CD4-positive, alpha-beta memory T cell (primary cell): Measurements from ENCODE around the gene TRIM7. TPM values are rescaled to one million over a fixed set of nuclear protein-coding genes. Genes with fewer than 3 reads are reported as not detected.

Source experiments
- CTCF ChIA-PET: fragments of 350-600 bp; sonication (Branson Sonifier 250); formaldehyde crosslinking; loops from one replicate; lab custom pipeline; 2021; ENCODE audit warnings: inconsistent platforms; ENCODE audit not compliant: partially characterized antibody; lab: Charles Lee
- POLR2A ChIA-PET: fragments of 350-600 bp; sonication (Branson Sonifier 250); formaldehyde crosslinking; loops from one replicate; lab custom pipeline; 2021; ENCODE audit not compliant: partially characterized antibody; lab: Charles Lee
- DNase-seq, 5 donors: peaks; one replicate each; pipeline versions ENCODE4 v3.0.0 to v3.0.0-alpha.2; 2020 to 2022; ENCODE audit warnings: mixed read lengths in 1 of 5
- H3K27ac ChIP-seq: one replicate; pipeline ENCODE4 v1.7.0; 2013; ENCODE audit warnings: low read depth, low read length
- H3K27me3 ChIP-seq: 2 replicates; pipeline ENCODE4 v1.7.0; 2013; ENCODE audit warnings: mild to moderate bottlenecking, low read length, moderate library complexity; ENCODE audit not compliant: insufficient read depth
- H3K36me3 ChIP-seq: 2 replicates; pipeline ENCODE4 v1.7.0; 2013; ENCODE audit warnings: mild to moderate bottlenecking, low read length, moderate library complexity; ENCODE audit not compliant: insufficient read depth
- H3K4me1 ChIP-seq: 2 replicates; pipeline ENCODE4 v1.7.0; 2013; ENCODE audit warnings: mild to moderate bottlenecking, low read length, moderate library complexity; ENCODE audit not compliant: insufficient read depth
- H3K4me3 ChIP-seq, 2 donors: one replicate each; pipeline ENCODE4 v1.7.0; 2013; ENCODE audit warnings: low read length in 2 of 2, mild to moderate bottlenecking in 1 of 2
- H3K9me3 ChIP-seq, 2 donors: one replicate each; pipeline ENCODE4 v1.7.0; 2013; ENCODE audit warnings: low read length in 2 of 2, control low read depth in 1 of 2; ENCODE audit not compliant: control insufficient read depth in 1 of 2
- H3K27ac Mint-ChIP-seq, 7 donors: one replicate each; pipeline ENCODE4 v1.8.0; 2020 to 2021; ENCODE audit warnings: mixed read lengths in 7 of 7, mild to moderate bottlenecking in 6 of 7, inconsistent platforms in 3 of 7, moderate library complexity in 3 of 7
- H3K27me3 Mint-ChIP-seq, 2 donors: one replicate each; pipeline ENCODE4 v1.8.0; 2020 to 2021; ENCODE audit warnings: mixed read lengths in 2 of 2
- H3K36me3 Mint-ChIP-seq, 2 donors: one replicate each; pipeline ENCODE4 v1.8.0; 2020 to 2021; ENCODE audit warnings: mixed read lengths in 2 of 2, inconsistent platforms in 1 of 2, mild to moderate bottlenecking in 1 of 2
- H3K4me1 Mint-ChIP-seq, 4 donors: one replicate each; pipeline ENCODE4 v1.8.0; 2020 to 2021; ENCODE audit warnings: mixed read lengths in 4 of 4, mild to moderate bottlenecking in 1 of 4
- H3K4me3 Mint-ChIP-seq, 8 donors: one replicate each; pipeline ENCODE4 v1.8.0; 2020 to 2021; ENCODE audit warnings: mixed read lengths in 8 of 8, mild to moderate bottlenecking in 7 of 8, moderate library complexity in 6 of 8, inconsistent platforms in 3 of 8
- H3K9me3 Mint-ChIP-seq, 8 donors: one replicate each; pipeline ENCODE4 v1.8.0; 2020 to 2021; ENCODE audit warnings: mixed read lengths in 8 of 8, mild to moderate bottlenecking in 5 of 8, inconsistent platforms in 3 of 8, moderate library complexity in 1 of 8
- intact Hi-C: fragments of 100-400 bp; cut with micrococcal nuclease; formaldehyde crosslinking; loops from one replicate; pipeline ENCODE4 v1.15.1; 2023
- polyA plus RNA-seq, 2 donors: library from polyadenylated mRNA; unstranded; fragments of 300-500 nt; fragmentation: Illumina TruSeq; gene quantifications; one replicate each; pipeline ENCODE4 v1.2.3, GENCODE V29; 2021
- total RNA-seq, 2 experiments: library from RNA; stranded (reverse); gene quantifications; one replicate each; pipeline ENCODE4 v1.2.3, GENCODE V29; 2021

The TRIM7 gene
- total and polyA plus RNA-seq, 4 experiments from 2014 or later: 0.63 to 4.2 (median 2.0) TPM

DNA sequence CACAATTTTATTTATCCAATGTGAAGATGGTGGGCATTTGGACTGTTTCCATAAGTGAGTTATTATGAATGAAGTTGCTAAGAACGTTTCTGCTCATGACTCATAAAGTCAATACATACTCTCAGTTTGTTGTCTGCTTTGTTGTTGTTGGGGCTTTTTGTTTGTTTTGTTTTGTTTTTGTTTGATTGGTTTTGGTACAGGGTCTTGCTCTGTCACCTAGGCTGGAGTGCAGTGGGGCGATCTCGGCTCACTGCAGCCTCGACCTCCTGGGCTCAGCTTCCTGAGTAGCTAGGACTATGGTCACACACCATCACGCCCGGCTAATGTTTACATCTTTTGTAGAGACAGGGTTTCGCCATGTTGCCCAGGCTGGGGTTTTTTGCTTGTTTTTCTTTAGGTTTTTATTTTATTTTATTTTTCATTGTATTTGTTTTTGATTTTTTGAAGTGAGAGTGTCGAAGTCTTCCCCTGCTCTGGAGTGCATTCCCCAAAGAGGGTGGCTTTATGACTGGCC lies 18.0 kb downstream of the TRIM7 start:
- Mint-ChIP-seq H3K27ac (peak overlapping the region; percentile 20 to 100 (median 71)), H3K36me3 (peaks cover 0 to 39% of the 10 kb centered on the region in 2 donors), H3K4me3 (peak overlapping the region; percentile 7 to 99 (median 26)), H3K27me3 (peaks cover 5 to 19% of the 10 kb centered on the region in 2 donors), H3K9me3 (peaks cover 0 to 43% (median 7%) of the 10 kb centered on the region in 8 donors), H3K4me1 (peaks cover 18 to 82% (median 38%) of the 10 kb centered on the region in 4 donors)
- Histone ChIP-seq H3K9me3 (no peaks in the 10 kb centered on the region), H3K4me3 (no peak overlapping the region), H3K27ac (no peak overlapping the region), H3K36me3 (no peaks in the 10 kb centered on the region), H3K4me1 (peaks cover 13% of the 10 kb centered on the region), H3K27me3 (no peaks in the 10 kb centered on the region)
- intact Hi-C loops: loop anchor here (10.0 kb wide), 1 partner anchor 382 kb away; the partner anchor contains the start of gene MGAT1
- CTCF ChIA-PET: interaction anchor here (6.6 kb wide), 1 partner anchor 18 kb away, joined by 100 read pairs; the partner anchor contains the start of gene TRIM7
- POLR2A ChIA-PET: interaction anchor here (1.3 to 12.9 kb wide), 8 partner anchors 14 to 75 kb away, joined by 3 to 412 read pairs (median 111); partner anchors contain the start of genes RACK1, TRIM41, TRIM52 and TRIM7
- no peak for DNase-seq

DNA sequence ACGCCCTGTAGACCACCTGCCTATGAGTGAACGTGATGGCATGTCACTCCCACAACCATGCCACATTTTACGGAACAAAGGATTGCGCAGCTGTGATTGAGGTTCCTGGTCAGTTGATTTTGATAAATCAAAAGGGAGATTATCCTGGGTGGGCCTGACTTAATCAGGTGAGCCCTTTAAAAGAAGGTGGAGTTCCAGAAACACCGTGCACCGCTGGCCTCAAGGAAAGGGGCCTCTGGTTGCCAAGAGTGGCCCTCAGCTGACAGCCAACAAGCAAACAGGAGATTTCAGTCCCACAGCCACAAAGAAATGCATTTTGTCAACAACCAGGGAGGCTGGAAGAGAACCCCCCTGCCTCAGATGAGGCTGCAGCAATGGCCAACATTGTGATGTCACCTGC lies 19.0 kb downstream of the TRIM7 start:
- CTCF ChIA-PET: interaction anchor here (0.8 to 2.8 kb wide), 4 partner anchors 21 to 75 kb away, joined by 3 to 27 read pairs (median 12); partner anchors contain the start of genes RACK1 and TRIM52
- Histone ChIP-seq H3K36me3 (no peaks in the 10 kb centered on the region), H3K27ac (no peak overlapping the region), H3K4me3 (no peak overlapping the region), H3K27me3 (no peaks in the 10 kb centered on the region), H3K9me3 (no peaks in the 10 kb centered on the region), H3K4me1 (peaks cover 14% of the 10 kb centered on the region)
- Mint-ChIP-seq H3K27ac (peak overlapping the region in 3 of 7 donors; percentile 53 to 100 (median 78)), H3K27me3 (peaks cover 4 to 14% of the 10 kb centered on the region in 2 donors), H3K4me1 (peaks cover 16 to 76% (median 39%) of the 10 kb centered on the region in 4 donors), H3K9me3 (peaks cover 0 to 37% (median 7%) of the 10 kb centered on the region in 8 donors), H3K4me3 (peak overlapping the region in 5 of 8 donors; percentile 12 to 65 (median 59)), H3K36me3 (peaks cover 0 to 30% of the 10 kb centered on the region in 2 donors)
- intact Hi-C loops: loop anchor here (10.0 kb wide), 1 partner anchor 381 kb away; the partner anchor contains the start of gene MGAT1
- no peak for DNase-seq
- POLR2A ChIA-PET: interaction anchor here (2.2 to 12.4 kb wide), 6 partner anchors 13 to 75 kb away, joined by 15 to 375 read pairs (median 30); partner anchors contain the start of genes RACK1, TRIM41 and TRIM52

DNA sequence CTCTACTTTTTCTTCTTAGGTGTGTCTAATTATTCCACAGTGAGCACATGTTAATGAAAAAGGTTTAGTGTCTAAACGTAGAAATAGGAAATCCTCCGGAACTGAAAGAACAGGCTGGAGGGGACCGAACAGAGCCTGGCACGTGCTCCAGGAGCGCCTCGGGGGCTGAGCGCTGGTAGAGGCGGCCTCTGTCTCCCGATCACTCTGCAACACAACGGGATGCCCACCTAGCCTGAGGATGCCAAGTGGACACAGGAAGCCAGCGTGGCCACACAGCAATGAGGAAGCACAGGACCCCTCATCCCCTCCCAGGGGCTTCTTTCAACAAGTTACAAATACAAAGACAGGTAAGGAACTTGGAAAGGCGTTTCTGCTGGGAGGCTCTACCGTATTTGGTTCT lies 19.4 kb downstream of the TRIM7 start:
- H3K4me3 Mint-ChIP-seq: peak overlapping the region in 7 of 8 donors; percentile 38 to 65 (median 45)
- H3K9me3 ChIP-seq: no peaks in the 10 kb centered on the region
- H3K4me1 Mint-ChIP-seq: peaks cover 16 to 74% (median 39%) of the 10 kb centered on the region in 4 donors
- H3K36me3 ChIP-seq: no peaks in the 10 kb centered on the region
- peak overlapping the region in 4 of 7 donors; percentile 47 to 100 (median 52) for H3K27ac Mint-ChIP-seq
- H3K27me3 ChIP-seq: no peaks in the 10 kb centered on the region
- CTCF ChIA-PET: interaction anchor here (0.8 to 2.8 kb wide), 10 partner anchors 12 to 401 kb away, joined by 3 to 27 read pairs (median 5); partner anchors contain the start of genes RACK1, TRIM41 and TRIM52
- intact Hi-C loops: loop anchor here (10.0 kb wide), 1 partner anchor 381 kb away; the partner anchor contains the start of gene MGAT1
- peaks cover 14% of the 10 kb centered on the region for H3K4me1 ChIP-seq
- H3K27me3 Mint-ChIP-seq: peaks cover 4 to 13% of the 10 kb centered on the region in 2 donors
- H3K27ac ChIP-seq: no peak overlapping the region
- no peak for DNase-seq
- H3K4me3 ChIP-seq: no peak overlapping the region
- POLR2A ChIA-PET: interaction anchor here (1.4 to 12.4 kb wide), 10 partner anchors 12 to 355 kb away, joined by 3 to 375 read pairs (median 18); partner anchors contain the start of genes RACK1, TRIM41, TRIM52 and TRIM7
- H3K9me3 Mint-ChIP-seq: peaks cover 0 to 35% (median 7%) of the 10 kb centered on the region in 8 donors
- H3K36me3 Mint-ChIP-seq: peaks cover 0 to 28% of the 10 kb centered on the region in 2 donors

DNA sequence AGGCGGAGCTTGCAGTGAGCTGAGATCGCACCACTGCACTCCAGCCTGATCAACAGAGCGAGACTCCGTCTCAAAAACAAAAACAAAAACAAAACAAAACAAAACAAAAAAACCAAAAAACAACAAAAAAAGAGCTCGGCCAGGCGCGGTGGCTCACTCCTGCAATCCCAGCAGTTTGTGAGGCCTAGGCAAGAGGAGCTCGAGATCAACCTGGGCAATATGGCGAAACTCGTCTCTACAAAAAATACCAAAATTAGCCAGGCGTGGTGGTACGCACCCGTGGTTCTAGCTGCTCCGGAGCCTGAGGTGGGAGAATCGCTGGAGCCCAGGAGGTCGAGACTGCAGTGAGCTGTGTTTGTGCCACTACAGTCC lies 20.2 kb downstream of the TRIM7 start:
- peak overlapping the region; percentile 88 to 97 (median 92) for H3K4me3 Mint-ChIP-seq
- no peaks in the 10 kb centered on the region for H3K36me3 ChIP-seq
- H3K27ac Mint-ChIP-seq: peak overlapping the region in 4 of 7 donors; percentile 91 to 95 (median 94)
- peaks cover 0 to 21% of the 10 kb centered on the region in 2 donors for H3K36me3 Mint-ChIP-seq
- peaks cover 0 to 33% (median 7%) of the 10 kb centered on the region in 8 donors for H3K9me3 Mint-ChIP-seq
- H3K27ac ChIP-seq: no peak overlapping the region
- peak overlapping the region in 1 of 2 donors; percentile 52 for H3K4me3 ChIP-seq
- H3K4me1 Mint-ChIP-seq: peaks cover 16 to 68% (median 36%) of the 10 kb centered on the region in 4 donors
- H3K27me3 Mint-ChIP-seq: peaks cover 4 to 13% of the 10 kb centered on the region in 2 donors
- CTCF ChIA-PET: interaction anchor here (0.7 to 2.8 kb wide), 18 partner anchors 8 to 401 kb away, joined by 3 to 27 read pairs (median 4); partner anchors contain the start of genes TRIM41 and TRIM52
- H3K4me1 ChIP-seq: peaks cover 14% of the 10 kb centered on the region
- H3K9me3 ChIP-seq: no peaks in the 10 kb centered on the region
- intact Hi-C loops: loop anchor here (1.0 to 10.0 kb wide), 2 partner anchors 38 to 380 kb away; partner anchors contain the start of genes MGAT1 and TRIM41
- no peak for DNase-seq
- POLR2A ChIA-PET: interaction anchor here (0.9 to 12.4 kb wide), 18 partner anchors 7 to 354 kb away, joined by 3 to 375 read pairs (median 7); partner anchors contain the start of genes RACK1, TRIM41, TRIM52 and TRIM7
- H3K27me3 ChIP-seq: no peaks in the 10 kb centered on the region

DNA sequence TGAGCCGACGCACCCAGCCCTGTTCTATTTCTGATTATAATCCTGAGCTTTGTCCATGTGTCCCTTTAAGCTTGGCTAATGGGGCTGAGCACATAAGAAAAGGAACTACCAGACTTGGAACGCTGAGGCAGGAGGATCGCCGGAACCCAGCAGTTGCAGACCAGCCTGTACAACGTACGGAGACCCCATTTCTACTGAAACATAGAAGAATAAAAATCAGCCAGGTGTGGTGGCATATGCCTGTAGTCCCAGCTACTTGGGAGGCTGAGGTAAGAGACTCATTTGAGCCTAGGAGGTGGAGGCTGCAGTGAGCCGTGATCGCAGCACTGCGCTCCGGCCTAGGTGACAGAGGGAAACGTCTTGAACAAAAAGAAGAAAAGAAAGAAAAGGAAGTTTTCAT lies 22.3 kb downstream of the TRIM7 start:
- Histone ChIP-seq H3K27me3 (no peaks in the 10 kb centered on the region), H3K27ac (no peak overlapping the region), H3K36me3 (no peaks in the 10 kb centered on the region), H3K4me3 (no peak overlapping the region), H3K9me3 (no peaks in the 10 kb centered on the region), H3K4me1 (peaks cover 14% of the 10 kb centered on the region)
- peaks cover 0 to 14% (median under 1%) of the 10 kb centered on the region in 8 donors for H3K9me3 Mint-ChIP-seq
- H3K36me3 Mint-ChIP-seq: peaks cover 0 to 2% of the 10 kb centered on the region in 2 donors
- H3K4me3 Mint-ChIP-seq: peak overlapping the region; percentile 82 to 94 (median 88)
- H3K27ac Mint-ChIP-seq: peak overlapping the region; percentile 72 to 96 (median 95)
- intact Hi-C loops: loop anchor here (1.0 to 10.0 kb wide), 4 partner anchors 9 to 378 kb away; partner anchors contain the start of genes MGAT1 and TRIM52
- peaks cover 0 to 2% of the 10 kb centered on the region in 2 donors for H3K27me3 Mint-ChIP-seq
- H3K4me1 Mint-ChIP-seq: peaks cover 12 to 46% (median 25%) of the 10 kb centered on the region in 4 donors
- ChIA-PET CTCF (interaction anchor here (0.7 to 1.7 kb wide), 5 partner anchors 9 to 70 kb away, joined by 3 to 9 read pairs (median 5); no protein-coding TSS in a partner anchor), POLR2A (interaction anchor here (2.7 to 12.4 kb wide), 4 partner anchors 9 to 78 kb away, joined by 14 to 375 read pairs (median 50); partner anchors contain the start of genes RACK1, TRIM41 and TRIM52)
- DNase-seq: no peak

DNA sequence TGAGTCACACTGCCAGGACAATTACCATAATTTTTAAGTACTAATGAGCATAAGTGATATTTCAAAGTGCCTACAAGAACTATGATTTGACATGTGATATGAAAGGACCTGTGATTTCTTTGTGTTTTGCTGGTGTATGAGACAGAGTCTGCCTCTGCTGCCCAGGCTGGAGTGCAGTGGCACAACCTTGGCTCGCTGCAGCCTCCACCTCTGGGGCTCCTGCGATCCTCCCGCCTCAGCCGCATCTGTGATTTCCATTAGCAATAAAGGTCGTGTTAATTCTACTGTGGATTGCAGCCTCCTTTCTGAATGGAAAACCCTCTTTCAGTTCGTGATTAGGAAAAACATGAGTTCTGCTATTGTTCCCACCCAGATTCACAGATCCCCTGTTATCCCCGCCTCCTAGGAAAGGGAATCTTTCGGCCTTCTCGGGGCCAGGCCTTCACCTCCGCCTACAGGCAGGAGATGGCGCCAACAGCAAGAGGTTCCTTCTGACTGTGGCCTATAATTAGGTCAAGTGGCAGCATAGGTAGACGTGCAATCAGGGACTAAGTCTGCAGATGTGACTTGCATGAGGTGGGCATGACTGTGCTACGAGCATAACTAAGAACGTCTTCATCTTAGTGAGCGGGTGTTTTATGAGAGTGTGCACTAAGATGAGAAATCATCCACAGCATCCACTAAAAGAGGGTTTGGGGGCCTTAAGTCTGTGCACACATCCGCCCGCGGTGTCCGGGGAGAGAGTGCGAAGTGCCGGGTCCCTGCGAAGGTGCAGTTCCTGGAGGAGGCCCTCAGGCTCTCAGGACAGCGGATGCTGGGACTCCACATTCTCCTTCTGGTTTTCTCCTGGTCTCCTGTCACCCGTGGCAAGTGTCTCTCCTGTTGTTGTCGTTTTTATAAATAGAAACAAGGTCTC lies 23.1 kb downstream of the TRIM7 start:
- Mint-ChIP-seq H3K36me3 (peaks cover 0 to under 1% of the 10 kb centered on the region in 2 donors), H3K27ac (peak overlapping the region; percentile 48 to 95 (median 88)), H3K4me3 (peak overlapping the region; percentile 26 to 94 (median 84)), H3K4me1 (peaks cover 11 to 42% (median 22%) of the 10 kb centered on the region in 4 donors), H3K9me3 (peaks cover 0 to 10% (median under 1%) of the 10 kb centered on the region in 8 donors), H3K27me3 (peaks cover 0 to 2% of the 10 kb centered on the region in 2 donors)
- no peaks in the 10 kb centered on the region for H3K27me3 ChIP-seq
- intact Hi-C loops: loop anchor here (1.0 to 10.0 kb wide), 3 partner anchors 23 to 377 kb away; partner anchors contain the start of genes MGAT1 and TRIM52
- no peak overlapping the region for H3K4me3 ChIP-seq
- DNase-seq: peak; percentile 65 to 78 (median 76)
- peaks cover 14% of the 10 kb centered on the region for H3K4me1 ChIP-seq
- ChIA-PET CTCF (interaction anchor here (1.0 to 2.1 kb wide), 8 partner anchors 8 to 25 kb away, joined by 3 to 9 read pairs (median 4); no protein-coding TSS in a partner anchor), POLR2A (interaction anchor here (2.7 to 12.4 kb wide), 4 partner anchors 10 to 79 kb away, joined by 14 to 375 read pairs (median 50); partner anchors contain the start of genes RACK1, TRIM41 and TRIM52)
- H3K27ac ChIP-seq: no peak overlapping the region
- no peaks in the 10 kb centered on the region for H3K36me3 ChIP-seq
- H3K9me3 ChIP-seq: no peaks in the 10 kb centered on the region
